Subcutaneous abdominal adipose tissue (tissue), 5 donors: Measurements from ENCODE around the gene CUX1.
"Not testable (repeated sequence)": the region's sequence is repeated elsewhere in the genome, so short reads cannot be mapped to it uniquely, and the experiment has no call there.

Experiments used
- H3K27ac ChIP-seq: one replicate; pipeline ENCODE4 v1.7.0; 2013; ENCODE audit warnings: low read depth, mild to moderate bottlenecking, inconsistent platforms, low read length, moderate library complexity
- H3K27me3 ChIP-seq, 5 donors: one replicate each; pipeline ENCODE4 v1.7.0; 2013; ENCODE audit warnings: low read length in 5 of 5, inconsistent platforms in 1 of 5; ENCODE audit not compliant: control insufficient read depth in 5 of 5, insufficient read depth in 4 of 5
- H3K36me3 ChIP-seq, 5 donors: one replicate each; pipeline ENCODE4 v1.7.0; 2013; ENCODE audit warnings: low read length in 5 of 5; ENCODE audit not compliant: control insufficient read depth in 5 of 5, insufficient read depth in 5 of 5
- H3K4me1 ChIP-seq, 5 donors: one replicate each; pipeline ENCODE4 v1.7.0; 2013; ENCODE audit warnings: low read length in 5 of 5, mild to moderate bottlenecking in 3 of 5, moderate library complexity in 1 of 5; ENCODE audit not compliant: control insufficient read depth in 5 of 5, insufficient read depth in 5 of 5
- H3K4me3 ChIP-seq, 5 donors: one replicate each; pipeline ENCODE4 v1.7.0; 2013; ENCODE audit warnings: low read length in 5 of 5, low read depth in 1 of 5
- H3K9ac ChIP-seq, 5 donors: one replicate each; pipeline ENCODE4 v1.7.0; 2013; ENCODE audit warnings: low read length in 5 of 5, mild to moderate bottlenecking in 4 of 5, moderate library complexity in 3 of 5
- H3K9me3 ChIP-seq, 5 donors: one replicate each; pipeline ENCODE4 v1.7.0; 2013; ENCODE audit warnings: low read length in 5 of 5; ENCODE audit not compliant: control insufficient read depth in 5 of 5
- donor health status: healthy.
- donor health status: healthy.
- donor health status: healthy.
- donor health status: healthy.
- donor health status: healthy.

The CUX1 gene

DNA sequence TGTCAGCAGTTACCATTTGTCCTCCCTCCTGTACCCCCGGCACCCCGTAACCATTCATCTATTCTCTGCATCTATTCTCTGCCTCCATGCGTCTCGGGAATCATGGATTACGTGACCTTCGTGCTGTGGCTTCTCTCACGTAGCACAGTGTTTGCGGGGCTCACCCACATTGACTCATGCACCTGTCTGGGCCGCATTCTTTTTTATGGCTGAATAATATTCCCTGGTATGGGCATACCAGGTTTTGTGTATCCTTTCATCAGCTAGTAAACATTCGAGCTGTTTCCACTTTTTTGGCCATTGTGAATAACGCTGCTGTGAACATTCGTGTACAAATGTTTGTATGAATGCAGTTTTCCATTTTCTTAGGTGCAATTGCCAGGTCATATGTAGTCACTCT, 17.7 kb downstream of the CUX1 start:
- peaks cover 0 to 2% (median 0%) of the 10 kb centered on the region in 5 donors for H3K4me1 ChIP-seq
- H3K27ac ChIP-seq, result no peak overlapping the region
- H3K27me3 ChIP-seq, result no peaks in the 10 kb centered on the region
- no peak overlapping the region for H3K4me3 ChIP-seq
- H3K9me3 ChIP-seq, result no peaks in the 10 kb centered on the region
- H3K9ac ChIP-seq, result no peak overlapping the region
- no peaks in the 10 kb centered on the region for H3K36me3 ChIP-seq

DNA sequence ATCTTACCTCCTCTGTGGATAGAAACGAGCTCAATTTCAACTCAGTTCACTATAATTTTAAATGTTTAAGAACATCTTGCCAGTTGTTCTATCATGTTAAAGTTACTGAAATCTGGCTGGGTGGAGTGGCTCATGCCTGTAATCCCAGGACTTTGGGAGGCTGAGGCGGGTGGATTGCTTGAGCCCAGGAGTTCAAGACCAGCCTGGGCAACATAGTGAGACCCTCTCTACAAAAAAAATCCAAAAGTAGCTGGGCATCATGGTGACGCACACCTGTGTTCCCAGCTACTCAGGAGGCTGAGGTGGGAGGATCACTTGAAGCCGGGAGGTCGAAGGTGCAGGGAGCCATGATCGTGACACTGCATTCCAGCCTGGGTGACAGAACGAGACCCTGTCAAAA, 20.0 kb downstream of the CUX1 start:
- H3K27ac ChIP-seq, H3K4me1 ChIP-seq, H3K9me3 ChIP-seq, H3K4me3 ChIP-seq, H3K27me3 ChIP-seq, H3K36me3 ChIP-seq, H3K9ac ChIP-seq: not testable (repeated sequence)

DNA sequence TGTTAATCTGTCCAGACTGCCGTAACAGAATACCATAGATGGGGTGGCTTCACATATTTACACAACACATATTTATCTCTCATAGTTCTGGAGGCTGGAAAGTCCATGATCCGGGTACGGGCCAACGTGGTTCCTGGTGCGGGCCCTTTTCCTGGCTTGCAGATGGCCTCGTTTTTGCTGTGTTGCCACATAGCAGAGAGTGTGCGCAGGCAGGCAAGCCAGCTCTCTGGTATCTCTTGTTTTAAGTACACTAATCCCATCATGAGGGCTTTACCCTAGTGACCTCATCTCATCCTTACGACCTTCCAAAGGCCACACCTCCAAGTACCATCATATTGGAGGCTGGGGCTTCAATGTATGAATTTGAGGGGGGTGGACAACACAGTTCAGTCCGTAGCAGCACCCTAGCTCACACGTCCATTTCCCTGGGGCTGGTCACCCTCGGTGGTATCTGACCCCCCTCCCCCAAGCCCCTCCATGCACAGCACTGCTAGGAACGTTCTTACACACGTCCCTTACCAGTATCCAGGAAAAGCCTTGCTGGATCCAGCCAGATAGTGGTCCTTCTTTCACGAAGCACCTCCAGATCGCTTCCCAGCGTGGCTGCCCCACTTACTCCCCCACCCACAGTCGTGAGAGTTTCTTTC, 21.5 kb downstream of the CUX1 start:
- Histone ChIP-seq H3K36me3 (no peaks in the 10 kb centered on the region), H3K27ac (no peak overlapping the region), H3K9me3 (no peaks in the 10 kb centered on the region), H3K4me3 (no peak overlapping the region), H3K4me1 (no peaks in the 10 kb centered on the region), H3K27me3 (no peaks in the 10 kb centered on the region), H3K9ac (no peak overlapping the region)

DNA sequence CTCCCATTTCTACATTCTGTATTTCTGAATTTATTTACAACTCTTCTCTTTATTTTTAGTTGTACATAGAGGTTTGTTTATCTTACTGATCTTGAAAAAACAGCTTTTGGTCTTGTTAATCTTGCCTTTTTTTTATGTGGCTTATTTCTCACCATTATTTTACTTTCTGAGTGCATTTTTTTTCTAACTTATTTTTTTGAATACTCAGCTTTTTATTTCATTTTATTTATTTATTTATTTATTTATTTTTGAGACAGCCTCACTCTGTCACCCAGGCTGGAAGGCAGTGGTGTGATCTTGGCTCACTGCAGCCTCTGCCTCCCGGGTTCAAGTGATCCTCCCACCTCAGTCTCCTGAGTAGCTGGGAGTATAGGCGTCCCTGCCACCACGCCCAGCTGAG, 23.9 kb downstream of the CUX1 start:
- no peaks in the 10 kb centered on the region for H3K9me3 ChIP-seq
- no peaks in the 10 kb centered on the region for H3K4me1 ChIP-seq
- no peak overlapping the region for H3K27ac ChIP-seq
- no peak overlapping the region for H3K9ac ChIP-seq
- H3K4me3 ChIP-seq, result no peak overlapping the region
- H3K36me3 ChIP-seq, result no peaks in the 10 kb centered on the region
- no peaks in the 10 kb centered on the region for H3K27me3 ChIP-seq

DNA sequence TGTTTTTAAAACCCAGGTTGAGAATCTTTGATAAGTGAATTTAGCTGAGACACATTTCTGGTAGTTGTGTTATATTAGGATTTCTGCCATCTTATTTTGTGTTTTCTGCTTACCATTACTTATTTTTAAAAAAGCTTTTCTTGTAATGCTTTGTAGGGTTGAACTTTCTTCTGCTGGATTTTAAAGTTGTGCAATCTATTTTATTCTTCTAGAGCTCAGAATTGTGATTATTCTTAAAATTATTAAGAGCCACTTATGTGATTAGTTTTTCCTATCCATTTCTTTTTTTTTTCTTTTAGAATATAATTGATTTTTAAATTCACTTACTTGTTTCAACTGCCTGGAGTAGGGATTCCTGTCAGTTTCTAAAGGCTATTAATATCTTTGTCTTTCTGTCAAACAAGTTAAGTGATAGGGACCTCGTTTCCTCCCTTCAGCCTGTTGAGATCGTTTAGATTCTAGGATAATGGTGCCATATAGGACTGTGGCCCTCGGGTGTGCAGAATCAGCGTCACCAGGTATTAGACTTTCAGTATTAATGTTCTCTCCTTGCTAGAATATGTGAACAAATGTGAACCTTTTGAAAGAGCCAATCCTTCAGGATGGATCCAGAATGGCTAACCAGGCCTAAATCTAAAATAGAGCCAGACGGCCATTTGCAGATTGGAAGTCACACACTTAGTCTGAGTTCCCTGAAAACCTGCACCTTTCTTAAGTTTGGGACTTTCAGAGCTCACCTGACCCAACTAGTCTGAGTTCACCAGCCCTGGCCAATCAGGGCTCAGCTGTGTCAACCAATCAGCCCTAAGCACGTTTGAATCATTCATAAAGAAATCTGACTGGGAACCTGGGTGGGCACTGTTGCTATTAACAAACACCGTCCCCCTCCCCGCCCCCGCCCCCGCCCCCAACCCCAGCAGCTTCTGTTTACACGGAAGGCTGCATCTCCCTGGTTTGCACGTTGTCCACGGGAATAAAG, 26.2 kb downstream of the CUX1 start:
- Histone ChIP-seq H3K9me3 (peaks cover 0 to 8% (median 5%) of the 10 kb centered on the region in 5 donors), H3K27ac (no peak overlapping the region), H3K4me3 (no peak overlapping the region), H3K27me3 (no peaks in the 10 kb centered on the region), H3K9ac (no peak overlapping the region), H3K36me3 (no peaks in the 10 kb centered on the region), H3K4me1 (no peaks in the 10 kb centered on the region)

DNA sequence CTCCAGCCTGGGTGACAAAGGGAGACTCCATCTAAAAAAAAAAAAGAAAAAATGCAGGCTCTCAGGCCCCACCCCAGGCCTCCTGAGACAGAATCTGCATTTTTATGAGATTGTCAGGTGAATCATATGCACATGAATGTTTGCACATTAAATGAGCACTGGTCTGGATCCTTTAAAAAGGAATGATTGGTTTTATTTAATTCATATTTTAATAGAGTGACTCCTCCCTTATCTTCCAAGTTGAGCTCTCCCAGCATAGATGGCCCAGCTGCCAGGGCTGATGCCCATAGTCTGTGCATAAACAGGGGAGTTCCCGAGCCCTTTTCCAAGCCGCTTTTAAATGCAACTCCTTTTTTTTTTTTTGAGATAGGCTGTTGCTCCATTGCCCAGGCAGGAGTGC, 28.5 kb downstream of the CUX1 start:
- Histone ChIP-seq H3K9me3 (peaks cover 0 to 8% (median 5%) of the 10 kb centered on the region in 5 donors), H3K9ac (no peak overlapping the region), H3K27ac (no peak overlapping the region), H3K4me1 (no peaks in the 10 kb centered on the region), H3K27me3 (no peaks in the 10 kb centered on the region), H3K4me3 (no peak overlapping the region), H3K36me3 (no peaks in the 10 kb centered on the region)

DNA sequence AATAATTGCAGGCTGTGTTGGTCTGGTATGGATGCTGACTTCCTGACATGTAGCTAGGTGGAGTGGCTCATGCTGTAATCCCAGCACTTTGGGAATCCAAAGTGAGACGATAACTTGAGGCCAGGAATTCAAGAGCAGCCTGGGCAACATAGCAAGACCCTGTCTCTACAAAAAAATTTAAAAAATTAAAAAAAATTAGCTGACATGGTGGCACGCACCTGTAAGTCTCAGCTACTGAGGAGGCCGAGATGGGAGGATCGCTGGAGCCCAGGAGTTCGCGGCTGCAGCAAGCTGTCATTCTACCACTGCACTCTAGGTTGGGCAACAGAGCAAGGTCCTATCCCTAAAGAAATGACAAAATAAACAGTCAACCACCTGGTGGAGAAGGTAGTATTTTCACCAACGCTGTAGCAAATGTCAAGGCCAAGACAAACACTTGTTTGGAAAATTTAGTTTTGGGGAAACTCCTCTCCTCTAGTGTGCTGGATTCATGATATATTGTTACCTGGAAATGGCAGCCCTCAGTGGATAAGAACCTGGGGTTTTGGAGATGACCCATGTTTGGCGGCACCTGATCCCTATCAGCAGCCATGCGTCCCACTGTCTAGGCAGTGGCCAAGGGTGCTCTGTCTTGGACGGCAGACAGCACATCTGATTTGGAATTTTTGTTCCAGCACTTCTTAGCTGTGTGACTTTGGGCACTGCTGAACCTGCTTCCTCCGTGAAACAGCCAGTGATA, 29.5 kb downstream of the CUX1 start:
- Histone ChIP-seq H3K4me1 (no peaks in the 10 kb centered on the region), H3K9me3 (peaks cover 0 to 8% (median 5%) of the 10 kb centered on the region in 5 donors), H3K27ac (no peak overlapping the region), H3K9ac (no peak overlapping the region), H3K36me3 (no peaks in the 10 kb centered on the region), H3K27me3 (no peaks in the 10 kb centered on the region), H3K4me3 (no peak overlapping the region)

DNA sequence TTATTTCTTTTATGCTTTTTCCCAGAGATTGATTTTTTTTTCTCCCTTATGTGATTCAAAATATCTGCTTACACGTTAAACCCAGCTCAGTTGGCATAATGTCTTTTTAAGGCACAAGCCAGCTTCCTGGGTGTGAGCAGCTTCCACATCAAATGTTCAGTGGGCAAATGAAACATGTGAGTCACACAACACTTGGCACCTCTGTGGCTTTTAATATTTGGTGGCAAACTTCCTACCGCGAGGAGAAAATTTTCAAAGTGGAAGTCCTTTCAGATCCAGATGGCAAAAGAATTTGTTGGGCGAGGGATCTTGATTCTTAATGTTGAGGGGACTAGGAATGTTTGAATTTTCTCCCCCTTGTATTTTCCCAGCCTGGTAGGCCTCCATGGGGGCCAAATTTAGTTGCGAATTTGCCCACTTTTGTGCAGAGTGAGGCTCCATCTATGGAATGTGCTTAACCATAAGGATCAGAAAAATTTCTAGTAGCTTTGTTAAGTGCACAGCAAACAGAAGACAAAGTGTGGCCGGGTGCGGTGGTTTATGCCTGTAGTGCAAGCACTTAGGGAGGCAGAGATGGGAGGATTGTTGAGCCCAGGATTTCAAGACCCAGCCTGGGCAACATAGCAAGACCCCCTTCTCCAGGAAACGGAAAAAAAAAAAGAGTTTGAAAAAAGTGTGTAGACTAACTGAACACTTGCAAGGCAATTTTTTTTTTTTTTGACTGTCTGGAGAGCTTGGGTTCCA, 31.0 kb downstream of the CUX1 start:
- Histone ChIP-seq H3K27ac (no peak overlapping the region), H3K9ac (no peak overlapping the region), H3K27me3 (no peaks in the 10 kb centered on the region), H3K36me3 (no peaks in the 10 kb centered on the region), H3K9me3 (peaks cover 0 to 8% (median 5%) of the 10 kb centered on the region in 5 donors), H3K4me3 (no peak overlapping the region), H3K4me1 (no peaks in the 10 kb centered on the region)

DNA sequence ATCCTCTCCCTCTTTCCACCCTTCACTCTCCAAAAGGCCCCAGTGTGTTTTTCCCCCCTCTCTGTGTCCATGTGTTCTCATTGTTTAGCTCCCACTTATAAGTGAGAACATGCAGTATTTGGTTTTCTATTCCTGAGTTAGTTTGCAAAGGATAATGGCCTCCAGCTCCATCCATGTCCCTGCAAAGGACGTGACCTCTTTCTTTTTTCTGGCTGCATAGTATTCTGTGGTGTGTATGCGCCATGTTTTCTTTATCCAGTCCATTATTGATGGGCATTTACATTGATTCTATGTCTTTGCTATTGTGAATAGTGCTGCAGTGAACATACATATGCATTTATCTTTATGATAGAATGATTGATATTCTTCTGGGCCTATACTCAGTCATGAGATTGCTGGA, 31.9 kb downstream of the CUX1 start:
- H3K9me3 ChIP-seq, H3K36me3 ChIP-seq, H3K27me3 ChIP-seq: not testable (repeated sequence)

More for the DNA sequence above, 31.9 kb downstream of the CUX1 start:
- not testable (repeated sequence) for H3K9ac ChIP-seq, H3K4me3 ChIP-seq, H3K27ac ChIP-seq, H3K4me1 ChIP-seq
